WERI-Rb-1 (cell line): ENCODE results near the gene TRDN.
"Not testable (repeated sequence)": the region's sequence is repeated elsewhere in the genome, so short reads cannot be mapped to it uniquely, and the experiment has no call there.

ENCODE experiments used
- DNase-seq: peaks from one replicate; pipeline ENCODE4 v3.0.0-alpha.2; 2020
- H3K27ac ChIP-seq: fragments of 250-450 bp; sonication (Bioruptor Pico); 2 replicates; pipeline ENCODE4 v1.5.1; 2020; ENCODE audit warnings: mild to moderate bottlenecking, moderate library complexity
- H3K27me3 ChIP-seq: fragments of 250-450 bp; sonication (Bioruptor Pico); 2 replicates; pipeline ENCODE4 v1.5.1; 2021; ENCODE audit warnings: mild to moderate bottlenecking, low read depth, moderate library complexity; ENCODE audit not compliant: insufficient read depth, severe bottlenecking
- H3K36me3 ChIP-seq: fragments of 250-450 bp; sonication (Bioruptor Pico); 2 replicates; pipeline ENCODE4 v1.5.1; 2020; ENCODE audit warnings: mild to moderate bottlenecking, moderate library complexity
- H3K4me3 ChIP-seq: 2 replicates; pipeline ENCODE4 v1.5.1; 2011; ENCODE audit warnings: low read depth, mild to moderate bottlenecking, control low read depth, low read length
- H3K9me3 ChIP-seq: fragments of 250-450 bp; sonication (Bioruptor Pico); 2 replicates; pipeline ENCODE4 v1.5.1; 2021; ENCODE audit warnings: mild to moderate bottlenecking, moderate library complexity; ENCODE audit not compliant: severe bottlenecking
- TF ChIP-seq, protein P1 (sequence below): IDR thresholded peaks from 2 replicates; pipeline ENCODE4 v1.5.1; 2011; ENCODE audit warnings: low read depth, mild to moderate bottlenecking, control low read depth, inconsistent platforms, low read length

TRDN gene

DNA sequence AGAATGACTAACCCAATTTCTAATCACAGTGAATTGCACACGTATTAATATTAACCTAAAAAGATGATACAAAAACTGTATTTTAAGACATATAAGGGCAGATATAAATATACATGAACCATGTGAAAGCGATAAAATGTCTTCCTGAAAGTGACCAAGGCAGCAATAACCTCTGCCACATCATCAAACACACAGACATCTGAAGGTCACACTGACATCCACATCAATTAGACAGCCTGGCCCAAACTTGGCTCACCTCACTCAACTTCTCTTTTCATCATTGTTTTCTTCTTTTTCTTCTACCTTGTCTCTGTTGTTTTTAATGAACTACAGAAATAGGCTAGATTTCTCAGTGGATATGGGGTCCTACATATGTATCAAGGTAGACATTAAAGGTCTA lies 128.5 kb downstream of the TRDN start:
- no peak for DNase-seq
- Histone ChIP-seq H3K27ac (no peak overlapping the region), H3K9me3 (no peaks in the 10 kb centered on the region), H3K4me3 (no peak overlapping the region), H3K36me3 (no peaks in the 10 kb centered on the region), H3K27me3 (no peaks in the 10 kb centered on the region)
- TF ChIP-seq, protein P1, sequence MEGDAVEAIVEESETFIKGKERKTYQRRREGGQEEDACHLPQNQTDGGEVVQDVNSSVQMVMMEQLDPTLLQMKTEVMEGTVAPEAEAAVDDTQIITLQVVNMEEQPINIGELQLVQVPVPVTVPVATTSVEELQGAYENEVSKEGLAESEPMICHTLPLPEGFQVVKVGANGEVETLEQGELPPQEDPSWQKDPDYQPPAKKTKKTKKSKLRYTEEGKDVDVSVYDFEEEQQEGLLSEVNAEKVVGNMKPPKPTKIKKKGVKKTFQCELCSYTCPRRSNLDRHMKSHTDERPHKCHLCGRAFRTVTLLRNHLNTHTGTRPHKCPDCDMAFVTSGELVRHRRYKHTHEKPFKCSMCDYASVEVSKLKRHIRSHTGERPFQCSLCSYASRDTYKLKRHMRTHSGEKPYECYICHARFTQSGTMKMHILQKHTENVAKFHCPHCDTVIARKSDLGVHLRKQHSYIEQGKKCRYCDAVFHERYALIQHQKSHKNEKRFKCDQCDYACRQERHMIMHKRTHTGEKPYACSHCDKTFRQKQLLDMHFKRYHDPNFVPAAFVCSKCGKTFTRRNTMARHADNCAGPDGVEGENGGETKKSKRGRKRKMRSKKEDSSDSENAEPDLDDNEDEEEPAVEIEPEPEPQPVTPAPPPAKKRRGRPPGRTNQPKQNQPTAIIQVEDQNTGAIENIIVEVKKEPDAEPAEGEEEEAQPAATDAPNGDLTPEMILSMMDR = no peak

DNA sequence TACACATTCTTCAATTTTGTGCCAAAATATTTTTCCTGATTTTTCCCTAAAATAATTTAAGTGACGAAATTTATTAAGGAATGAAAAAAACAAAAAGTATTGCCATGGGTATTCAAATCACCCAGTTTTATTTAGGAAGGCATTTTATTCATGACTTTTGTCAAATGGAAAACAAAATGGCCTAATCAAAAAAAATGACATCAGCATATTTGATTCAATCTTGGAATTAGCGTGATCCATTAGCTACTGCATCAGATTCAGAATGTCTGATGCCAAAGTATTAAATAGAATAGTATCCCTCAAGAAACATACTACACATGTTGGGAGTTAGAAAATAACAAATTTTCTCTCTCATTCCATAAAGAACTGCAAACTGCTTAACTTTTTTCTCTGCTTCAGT lies 129.2 kb downstream of the TRDN start:
- Histone ChIP-seq H3K27ac (no peak overlapping the region), H3K27me3 (no peaks in the 10 kb centered on the region), H3K36me3 (no peaks in the 10 kb centered on the region), H3K9me3 (no peaks in the 10 kb centered on the region), H3K4me3 (no peak overlapping the region)
- no peak for DNase-seq
- TF ChIP-seq, protein P1 = no peak

DNA sequence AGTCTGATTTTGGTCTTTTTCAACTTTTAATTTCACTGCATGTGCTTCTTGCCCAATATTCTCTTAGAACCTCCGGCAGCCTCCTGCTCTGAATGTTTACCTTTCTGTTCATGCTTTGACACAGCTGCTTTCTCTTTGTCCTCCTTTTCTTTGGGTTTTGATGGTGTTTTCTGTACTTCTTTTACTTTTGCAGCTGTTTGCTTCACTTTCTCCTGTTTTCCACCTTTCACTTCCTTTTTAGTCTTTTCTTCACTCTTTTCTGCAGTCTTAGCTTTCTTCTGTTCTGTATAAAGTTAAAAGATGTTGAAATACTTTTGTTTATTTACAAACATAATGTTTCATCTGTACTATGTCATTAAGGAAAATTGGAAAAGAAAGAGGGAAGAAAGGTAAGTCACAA lies 133.1 kb downstream of the TRDN start:
- no peak overlapping the region for H3K4me3 ChIP-seq
- no peak overlapping the region for H3K27ac ChIP-seq

DNA sequence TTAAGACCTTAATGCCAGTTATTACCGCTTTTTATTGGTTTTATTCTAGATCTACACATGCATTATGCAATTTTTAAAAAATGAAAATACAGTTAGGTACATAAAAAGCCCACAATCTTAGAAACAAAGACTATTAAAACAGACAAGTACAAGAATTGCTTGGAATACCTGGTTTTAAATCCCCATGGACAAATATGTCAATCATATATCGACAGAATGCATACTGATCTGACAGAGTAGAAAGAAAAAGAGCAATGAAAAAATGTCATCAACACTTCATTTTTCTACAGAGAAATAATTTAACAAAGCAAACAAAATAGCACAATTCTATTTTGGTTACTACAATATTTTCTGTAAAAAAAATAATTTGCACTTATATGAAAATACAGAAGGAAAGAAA lies 139.7 kb downstream of the TRDN start:
- Histone ChIP-seq H3K36me3 (no peaks in the 10 kb centered on the region), H3K27ac (no peak overlapping the region), H3K4me3 (no peak overlapping the region), H3K9me3 (no peaks in the 10 kb centered on the region), H3K27me3 (no peaks in the 10 kb centered on the region)
- TF ChIP-seq, protein P1 = no peak
- no peak for DNase-seq

More for the DNA sequence above, 133.1 kb downstream of the TRDN start:
- no peak for DNase-seq
- H3K36me3 ChIP-seq = no peaks in the 10 kb centered on the region
- no peaks in the 10 kb centered on the region for H3K9me3 ChIP-seq
- TF ChIP-seq, protein P1 = no peak
- H3K27me3 ChIP-seq = no peaks in the 10 kb centered on the region

DNA sequence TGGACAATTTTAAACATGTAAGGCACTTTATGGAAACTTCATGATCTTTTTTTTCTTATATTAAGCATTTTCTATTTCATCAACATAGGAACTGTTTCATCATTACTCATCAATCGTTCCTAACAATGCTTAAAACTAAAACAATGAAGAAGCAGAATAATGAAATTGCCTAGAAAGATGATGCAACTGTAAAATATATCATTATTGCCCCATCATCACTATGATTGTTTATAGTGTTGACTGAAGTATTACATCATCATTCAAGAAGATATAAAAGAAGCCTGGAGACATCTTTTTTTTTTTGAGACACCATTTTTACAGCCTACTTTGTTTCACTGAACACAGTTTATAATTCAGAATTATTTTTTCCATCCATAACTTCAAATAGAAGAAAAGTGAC lies 147.2 kb downstream of the TRDN start:
- H3K36me3 ChIP-seq = no peaks in the 10 kb centered on the region
- H3K27ac ChIP-seq = no peak overlapping the region
- no peaks in the 10 kb centered on the region for H3K27me3 ChIP-seq
- H3K9me3 ChIP-seq = no peaks in the 10 kb centered on the region
- no peak overlapping the region for H3K4me3 ChIP-seq
- no peak for DNase-seq
- TF ChIP-seq, protein P1 = no peak

DNA sequence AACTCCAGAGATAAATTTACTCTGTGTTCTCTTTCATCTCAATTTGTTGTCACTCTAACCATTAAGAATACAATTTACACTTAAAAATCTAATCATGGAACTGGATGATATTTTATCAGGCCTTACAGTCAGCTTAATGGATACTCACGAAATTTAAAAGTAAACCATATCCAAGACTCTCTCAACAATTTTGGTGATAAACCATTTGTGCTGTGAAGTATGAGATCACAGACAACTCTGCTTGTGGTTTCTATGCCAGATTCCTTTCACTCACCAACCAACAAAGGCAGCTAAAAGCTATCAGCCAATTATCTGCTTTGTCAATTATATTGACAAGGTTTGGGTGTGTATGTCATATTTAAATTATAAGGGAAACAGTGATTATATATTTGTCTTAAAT lies 155.8 kb downstream of the TRDN start:
- Histone ChIP-seq H3K36me3 (no peaks in the 10 kb centered on the region), H3K9me3 (no peaks in the 10 kb centered on the region), H3K4me3 (no peak overlapping the region), H3K27ac (no peak overlapping the region), H3K27me3 (no peaks in the 10 kb centered on the region)
- TF ChIP-seq, protein P1 = no peak
- no peak for DNase-seq

DNA sequence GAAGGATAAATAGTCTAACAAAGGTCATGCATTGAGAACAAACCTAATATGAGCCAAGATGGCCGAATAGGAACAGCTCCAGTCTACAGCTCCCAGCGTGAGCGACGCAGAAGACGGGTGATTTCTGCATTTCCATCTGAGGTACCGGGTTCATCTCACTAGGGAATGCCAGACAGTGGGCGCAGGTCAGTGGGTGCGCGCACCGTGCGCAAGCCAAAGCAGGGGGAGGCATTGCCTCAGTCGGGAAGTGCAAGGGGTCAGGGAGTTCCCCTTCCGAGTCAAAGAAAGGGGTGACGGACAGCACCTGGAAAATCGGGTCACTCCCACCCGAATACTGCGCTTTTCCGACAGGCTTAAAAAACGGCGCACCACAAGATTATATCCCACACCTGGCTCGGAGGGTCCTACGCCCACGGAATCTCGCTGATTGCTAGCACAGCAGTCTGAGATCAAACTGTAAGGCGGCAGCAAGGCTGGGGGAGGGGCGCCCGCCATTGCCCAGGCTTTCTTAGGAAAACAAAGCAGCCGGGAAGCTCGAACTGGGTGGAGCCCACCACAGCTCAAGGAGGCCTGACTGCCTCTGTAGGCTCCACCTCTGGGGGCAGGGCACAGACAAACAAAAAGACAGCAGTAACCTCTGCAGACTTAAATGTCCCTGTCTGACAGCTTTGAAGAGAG lies 164.6 kb downstream of the TRDN start:
- not testable (repeated sequence) for H3K27ac ChIP-seq, H3K9me3 ChIP-seq, H3K4me3 ChIP-seq, H3K36me3 ChIP-seq, DNase-seq, H3K27me3 ChIP-seq
